T-helper 1 cell (primary cell): ENCODE measurements around the gene PPP3CB.
"Not testable (repeated sequence)": the region's sequence is repeated elsewhere in the genome, so short reads cannot be mapped to it uniquely, and the experiment has no call there.

ENCODE experiments used
- DNase-seq, 5 donors: peaks; one replicate each; pipeline ENCODE4 v3.0.0-alpha.2; 2012 to 2020

PPP3CB gene

DNA sequence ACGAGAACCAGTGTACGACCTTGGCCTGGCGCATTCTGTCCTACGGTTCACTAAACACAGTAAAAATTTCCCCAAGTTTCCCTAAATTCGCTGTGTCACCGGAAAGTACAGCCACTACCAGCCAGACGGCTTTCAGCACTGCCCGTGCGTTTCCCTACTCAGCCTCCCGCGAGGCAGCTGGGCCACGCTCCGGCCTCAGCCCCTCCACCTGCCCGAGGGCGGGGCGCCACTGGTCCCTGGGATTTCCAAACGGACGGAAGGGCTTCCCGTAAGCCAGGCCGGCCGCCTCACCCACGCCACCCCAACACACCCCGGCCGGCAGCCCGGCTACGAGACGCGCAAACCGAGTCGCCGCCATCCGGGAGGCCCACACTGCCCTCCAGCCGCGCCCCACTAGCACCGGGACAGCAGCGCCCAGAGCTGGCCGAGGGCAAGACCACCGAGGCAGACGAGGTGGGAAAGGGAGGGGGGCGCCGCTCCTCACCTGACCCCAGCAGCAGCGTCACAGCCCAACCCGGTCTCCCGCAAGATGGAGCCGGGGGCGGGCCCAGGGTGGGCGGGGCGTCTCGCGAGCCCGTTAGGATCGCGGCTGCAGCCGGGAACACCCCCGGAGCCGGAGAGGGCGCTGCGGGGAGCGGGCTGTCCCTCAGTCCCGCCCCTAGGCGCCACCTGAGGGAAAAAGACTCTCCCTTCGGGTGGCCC, 82.1 kb downstream of the PPP3CB start, which contains the start of gene ANXA7:
Gene ANXA7 (minus strand): TSS at position 531 of the 702 bp plus-strand sequence. CDS start 13,202 bp downstream, outside the sequence.
- DNase-seq, result peak; percentile 90 to 94 (median 91)

DNA sequence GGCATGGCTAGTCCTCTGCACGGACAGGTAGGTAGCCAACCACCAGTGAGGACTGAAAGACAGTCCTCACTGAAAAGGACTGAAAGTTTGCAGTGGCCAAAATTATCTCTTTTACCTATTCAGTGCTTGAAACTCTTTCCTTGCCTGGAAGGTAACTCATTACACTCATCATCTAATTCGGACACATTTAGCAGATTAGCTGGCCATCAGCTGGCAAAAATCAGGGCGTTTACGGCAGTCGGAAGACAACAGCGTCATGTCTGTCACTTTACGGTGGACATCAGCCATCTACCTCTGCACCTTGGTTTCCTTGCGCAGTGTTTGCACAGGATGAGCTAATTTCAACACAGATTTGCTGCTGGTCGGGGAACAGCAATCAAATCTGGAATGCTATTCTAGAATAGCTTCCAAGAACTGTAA, 82.7 kb downstream of the PPP3CB start:
- peak in 4 of 5 donors; percentile 15 to 71 (median 20) for DNase-seq

DNA sequence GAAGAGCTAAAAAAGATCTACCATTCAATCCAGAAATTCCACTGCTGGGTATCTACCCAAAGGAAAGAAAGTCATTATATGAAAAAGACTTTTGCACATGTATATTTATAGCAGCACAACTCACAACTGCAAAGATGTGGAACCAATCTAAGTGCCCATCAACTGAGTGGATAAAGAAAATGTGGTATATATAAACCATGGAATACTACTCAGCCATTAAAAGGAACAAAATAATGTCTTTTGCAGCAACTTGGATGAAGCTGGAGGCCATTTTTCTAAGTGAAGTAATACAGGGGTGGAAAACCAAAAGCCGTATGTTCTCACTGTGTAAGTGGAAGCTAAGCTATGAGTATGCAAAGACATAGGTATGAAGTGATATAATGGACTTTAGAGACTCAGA, 84.9 kb downstream of the PPP3CB start:
- no peak for DNase-seq

DNA sequence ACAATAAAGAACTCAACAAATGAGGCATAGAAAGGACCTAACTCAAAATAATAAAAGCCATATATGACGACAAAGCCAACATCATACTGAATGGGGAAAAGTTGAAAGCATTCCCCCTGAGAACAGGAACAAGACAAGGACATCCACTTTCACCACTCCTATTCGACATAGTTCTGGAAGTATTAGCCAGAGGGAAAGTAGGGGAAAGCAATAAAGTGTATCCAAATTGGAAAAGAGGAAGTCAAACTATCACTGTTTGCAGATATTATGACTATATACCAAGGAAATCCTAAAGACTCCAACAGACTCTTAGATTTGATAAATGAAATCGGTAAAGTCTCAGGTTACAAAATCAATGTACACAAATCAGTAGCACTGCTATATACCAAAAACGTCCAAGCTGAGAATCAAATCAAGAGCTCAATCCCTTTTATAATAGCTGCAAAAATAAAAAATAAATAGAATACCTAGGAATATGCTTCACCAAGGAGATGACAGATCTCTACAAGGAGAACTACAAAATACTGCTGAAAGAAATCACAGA, 86.8 kb downstream of the PPP3CB start:
- DNase-seq, result no peak

DNA sequence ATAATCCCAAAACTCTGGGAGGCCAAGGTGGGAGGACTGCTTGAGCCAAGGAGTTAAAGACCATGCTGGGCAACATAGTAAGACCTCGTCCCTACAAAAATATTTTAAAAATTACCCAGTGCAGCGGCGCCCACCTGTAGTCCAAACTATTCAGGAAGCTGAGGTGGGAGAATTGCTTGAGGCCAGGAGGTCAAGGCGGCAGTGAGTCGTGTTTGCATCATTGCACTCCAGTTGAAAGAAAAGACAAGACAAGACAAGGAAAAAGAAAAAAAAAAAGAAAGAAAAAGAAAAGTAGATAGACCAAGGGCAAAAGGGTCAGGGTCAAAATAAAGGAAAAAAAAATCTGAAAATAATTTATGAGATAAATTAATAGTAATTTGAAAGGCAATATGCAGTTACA, 87.8 kb downstream of the PPP3CB start:
- DNase-seq, result no peak

DNA sequence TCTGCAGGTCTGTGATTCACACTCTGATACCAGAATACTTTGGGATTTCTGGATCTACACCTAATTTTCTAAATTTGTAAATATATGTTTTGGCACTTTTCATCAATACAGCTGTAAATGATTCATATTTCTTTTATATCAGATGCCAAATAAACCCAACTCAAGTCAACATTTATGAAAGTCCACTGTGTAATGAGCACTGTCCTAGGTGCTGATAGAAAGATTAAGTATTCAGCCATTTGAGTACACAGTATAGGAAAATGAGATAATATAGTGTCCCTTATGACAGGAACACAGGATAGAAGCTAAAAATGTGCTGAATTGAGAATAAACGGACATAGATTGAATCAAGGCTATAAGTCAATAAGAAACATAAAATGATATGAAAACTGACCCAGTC, 88.3 kb downstream of the PPP3CB start:
- no peak for DNase-seq

DNA sequence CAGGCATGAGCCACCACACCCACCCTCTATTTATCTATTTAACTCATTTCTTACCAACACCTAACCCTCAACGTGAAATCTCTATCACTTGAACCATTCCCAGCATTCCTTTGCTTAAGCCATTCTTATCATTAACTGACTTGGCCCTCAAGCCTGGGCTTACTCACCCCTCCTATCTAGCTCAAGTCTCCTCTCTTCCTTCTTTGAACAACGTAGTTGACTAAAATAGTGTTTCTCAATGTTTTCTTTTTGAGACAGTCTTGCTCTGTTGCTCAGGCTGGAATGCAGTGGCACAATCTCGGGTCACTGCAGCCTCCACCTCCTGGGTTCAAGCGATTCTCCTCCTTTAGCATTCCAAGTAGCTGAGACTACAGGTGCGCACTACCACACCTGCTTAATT, 89.0 kb downstream of the PPP3CB start:
- DNase-seq, result no peak

DNA sequence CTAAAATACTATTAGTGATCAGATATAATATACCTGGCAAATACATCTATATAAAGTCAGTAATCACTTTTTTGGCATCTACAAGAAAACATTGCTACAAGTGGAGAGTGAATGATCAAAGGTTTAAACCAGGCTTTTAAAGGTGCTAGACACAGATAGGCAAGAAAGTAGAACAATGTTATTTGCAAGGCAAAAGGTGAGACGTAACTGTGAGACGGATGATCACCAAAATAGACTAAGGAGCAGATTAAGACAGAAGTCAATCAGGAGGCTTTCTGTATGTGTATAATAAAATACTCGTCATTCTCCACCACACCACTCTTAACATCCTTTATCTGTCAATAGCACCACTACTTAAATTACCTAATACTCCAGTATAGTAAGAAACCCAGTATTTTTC, 90.3 kb downstream of the PPP3CB start:
- DNase-seq, result no peak

DNA sequence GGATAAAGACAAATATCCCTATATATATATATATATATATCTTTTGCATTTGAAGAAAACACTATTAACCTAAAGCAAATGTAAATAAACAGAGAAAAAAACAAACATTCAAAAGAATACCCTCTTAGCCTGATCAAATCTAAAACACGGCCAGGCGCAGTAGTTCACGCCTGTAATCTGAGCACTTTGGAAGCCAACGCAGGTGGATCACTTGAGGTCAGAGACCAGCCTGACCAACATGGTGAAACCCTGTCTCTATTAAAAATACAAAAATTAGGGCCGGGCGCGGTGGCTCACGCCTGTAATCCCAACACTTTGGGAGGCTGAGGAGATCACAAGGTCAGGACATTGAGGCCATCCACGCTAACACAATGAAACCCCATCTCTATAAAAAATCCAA, 91.1 kb downstream of the PPP3CB start:
- DNase-seq, result no peak

DNA sequence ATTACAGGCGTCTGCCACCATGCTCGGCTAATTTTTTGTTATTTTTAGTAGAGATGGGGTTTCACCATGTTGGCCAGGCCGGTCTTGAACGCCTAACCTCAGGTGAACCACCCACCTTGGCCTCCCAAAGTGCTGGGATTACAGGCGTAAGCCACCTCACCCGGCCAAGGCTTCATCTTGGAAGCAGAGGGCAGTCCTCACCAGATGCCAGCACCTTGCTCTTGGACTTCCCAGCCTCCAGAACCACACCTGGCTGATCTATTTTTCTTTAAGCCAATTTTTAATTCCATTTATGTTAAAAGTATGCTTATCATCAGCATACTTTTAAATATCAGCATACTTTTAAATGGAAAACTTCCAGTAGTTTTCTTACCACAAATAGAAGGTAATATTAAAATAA, 94.2 kb downstream of the PPP3CB start:
- DNase-seq, result no peak

DNA sequence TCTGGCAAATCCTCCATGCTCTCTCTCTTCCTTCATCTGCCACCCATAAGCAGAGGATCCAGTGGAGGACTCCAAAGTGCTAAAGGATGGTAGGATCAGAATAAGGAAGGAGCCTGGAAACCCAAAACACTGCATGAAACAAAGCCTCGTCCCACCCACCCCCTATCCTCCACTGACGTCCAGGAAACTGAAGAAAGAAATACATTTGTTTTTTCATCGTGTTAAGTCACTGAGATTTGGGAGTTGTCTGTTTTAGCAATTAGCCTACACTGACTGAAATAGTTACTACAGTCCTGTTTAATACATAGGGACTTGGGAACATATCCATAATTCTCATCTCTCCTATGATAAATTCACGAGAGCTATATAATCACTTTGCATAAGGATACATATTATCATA, 96.8 kb downstream of the PPP3CB start:
- no peak for DNase-seq

DNA sequence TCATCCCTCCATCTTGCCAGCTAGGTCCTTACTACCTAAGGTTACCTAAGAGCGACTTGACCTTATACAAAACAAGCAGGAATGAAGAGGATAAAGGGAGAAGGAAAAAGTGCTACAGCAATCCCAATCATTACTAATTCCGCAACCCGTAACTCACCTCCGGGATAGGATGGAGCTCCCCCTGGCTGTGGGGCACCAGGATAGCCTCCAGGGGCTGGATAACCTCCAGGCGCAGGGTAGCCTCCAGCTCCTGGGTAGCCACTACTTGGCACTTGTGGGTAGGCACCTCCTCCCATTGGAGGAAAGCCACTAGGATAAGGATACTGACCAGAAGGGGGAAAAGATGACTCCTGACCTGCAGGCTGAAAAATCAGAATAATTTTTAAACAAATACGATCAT, 97.8 kb downstream of the PPP3CB start:
- DNase-seq, result no peak

DNA sequence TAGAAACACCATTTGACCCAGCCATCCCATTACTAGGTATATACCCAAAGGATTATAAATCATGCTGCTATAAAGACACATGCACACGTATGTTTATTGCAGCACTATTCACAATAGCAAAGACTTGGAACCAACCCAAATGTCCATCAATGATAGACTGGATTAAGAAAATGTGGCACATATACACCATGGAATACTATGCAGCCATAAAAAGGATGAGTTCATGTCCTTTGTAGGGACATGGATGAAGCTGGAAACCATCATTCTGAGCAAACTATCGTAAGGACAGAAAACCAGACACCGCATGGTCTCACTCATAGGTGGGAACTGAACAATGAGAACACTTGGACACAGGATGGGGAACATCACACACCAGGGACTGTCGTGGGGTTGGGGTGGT, 101.5 kb downstream of the PPP3CB start:
- DNase-seq, result not testable (repeated sequence)

DNA sequence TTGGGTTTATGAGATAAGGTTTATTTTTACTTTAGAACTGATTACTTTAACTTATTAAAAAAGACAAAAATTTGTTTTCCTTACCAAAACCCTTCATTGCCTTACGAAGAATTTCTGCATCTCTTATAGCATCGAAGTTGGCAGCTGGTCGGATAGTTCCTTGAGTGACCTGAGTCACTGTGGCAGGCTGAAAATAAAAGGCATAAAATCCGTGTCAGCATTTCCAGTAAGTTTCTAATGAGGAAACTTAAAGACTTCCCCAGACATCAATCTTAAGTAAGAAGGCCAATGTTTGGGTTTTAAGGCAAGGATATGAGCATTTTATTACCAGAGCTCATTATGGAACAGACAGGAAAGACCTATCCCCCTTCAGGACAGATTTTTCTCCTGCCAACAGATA, 107.6 kb downstream of the PPP3CB start:
- DNase-seq, result no peak

DNA sequence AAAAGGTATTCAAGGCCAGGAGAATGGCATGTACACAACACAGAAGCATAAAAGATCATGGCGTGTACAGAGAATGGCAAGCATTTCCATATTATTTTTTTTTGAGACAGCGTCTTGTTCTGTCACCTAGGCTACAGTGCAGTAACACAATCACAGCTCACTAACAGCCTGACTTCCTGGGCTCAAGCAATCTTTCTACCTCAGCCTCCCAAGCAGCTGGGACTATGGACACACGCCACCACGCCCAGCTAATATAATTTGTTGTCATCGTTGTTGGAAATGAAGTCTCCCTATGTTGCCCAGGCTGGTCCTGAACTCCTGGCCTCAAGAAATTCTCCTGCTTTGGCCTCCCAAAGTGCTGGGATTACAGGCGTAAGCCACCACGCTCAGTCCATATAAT, 109.2 kb downstream of the PPP3CB start:
- no peak for DNase-seq
